ENCODE data around the gene GIGYF1. TPM values are rescaled to one million over a fixed set of nuclear protein-coding genes. Genes with fewer than 3 reads are reported as not detected.

GIGYF1 gene
- total RNA-seq, 1 donor = 29.3 TPM

- peak; percentile 81 for DNase-seq (ENCODE audit: insufficient read length, low spot score, missing footprints)
- Histone ChIP-seq H3K27me3 (ENCODE audit: insufficient read depth, low read length) (peaks cover 50% of the 10 kb centered on the region), H3K4me2 (ENCODE audit: insufficient read depth, low read length) (no peak overlapping the region), H3K27ac (ENCODE audit: low read depth, low read length) (no peak overlapping the region), H3K4me3 (ENCODE audit: insufficient read depth, low read length) (no peak overlapping the region), H3K79me2 (ENCODE audit: insufficient read depth, low read length) (no peaks in the 10 kb centered on the region), H2AFZ (ENCODE audit: low read length) (no peak overlapping the region), H3K9me3 (ENCODE audit: low read depth, low read length) (no peaks in the 10 kb centered on the region), H3K36me3 (ENCODE audit: insufficient read depth, low read length) (no peaks in the 10 kb centered on the region), H4K20me1 (ENCODE audit: insufficient read depth, low read length) (peaks cover 3% of the 10 kb centered on the region), H3K4me1 (ENCODE audit: insufficient read depth, low read length) (peaks cover 19% of the 10 kb centered on the region)
- TF ChIP-seq CTCF (IDR thresholded peaks at IDR 0.05; ENCODE audit: extremely low read depth, low read depth, low read length) = no peak
These were observed 29.8 kb upstream of the GIGYF1 start for GRCh38 chr7:100723732-100724275.

GRCh38 chr7:100722480-100723212, 28.6 kb upstream of the GIGYF1 start:
- peaks cover 19% of the 10 kb centered on the region for H3K4me1 ChIP-seq (ENCODE audit: insufficient read depth, low read length)
- H3K4me2 ChIP-seq (ENCODE audit: insufficient read depth, low read length) = no peak overlapping the region
- H3K79me2 ChIP-seq (ENCODE audit: insufficient read depth, low read length) = no peaks in the 10 kb centered on the region
- H3K36me3 ChIP-seq (ENCODE audit: insufficient read depth, low read length) = no peaks in the 10 kb centered on the region
- peak; percentile 49 for DNase-seq (ENCODE audit: insufficient read length, low spot score, missing footprints)
- H4K20me1 ChIP-seq (ENCODE audit: insufficient read depth, low read length) = peaks cover 3% of the 10 kb centered on the region
- H3K27me3 ChIP-seq (ENCODE audit: insufficient read depth, low read length) = peaks cover 50% of the 10 kb centered on the region
- no peak overlapping the region for H3K4me3 ChIP-seq (ENCODE audit: insufficient read depth, low read length)
- TF ChIP-seq CTCF (IDR thresholded peaks at IDR 0.05; ENCODE audit: extremely low read depth, low read depth, low read length) = no peak
- H3K9me3 ChIP-seq (ENCODE audit: low read depth, low read length) = no peaks in the 10 kb centered on the region
- H2AFZ ChIP-seq (ENCODE audit: low read length) = no peak overlapping the region
- no peak overlapping the region for H3K27ac ChIP-seq (ENCODE audit: low read depth, low read length)

- no peak overlapping the region for H2AFZ ChIP-seq (ENCODE audit: low read length)
- H3K27ac ChIP-seq (ENCODE audit: low read depth, low read length) = no peak overlapping the region
- H3K4me1 ChIP-seq (ENCODE audit: insufficient read depth, low read length) = peaks cover 7% of the 10 kb centered on the region
- TF ChIP-seq CTCF (IDR thresholded peaks at IDR 0.05; ENCODE audit: extremely low read depth, low read depth, low read length) = no peak
- peaks cover 50% of the 10 kb centered on the region for H3K27me3 ChIP-seq (ENCODE audit: insufficient read depth, low read length)
- no peak for DNase-seq (ENCODE audit: insufficient read length, low spot score, missing footprints)
- H4K20me1 ChIP-seq (ENCODE audit: insufficient read depth, low read length) = peaks cover 3% of the 10 kb centered on the region
- H3K9me3 ChIP-seq (ENCODE audit: low read depth, low read length) = no peaks in the 10 kb centered on the region
- H3K4me2 ChIP-seq (ENCODE audit: insufficient read depth, low read length) = no peak overlapping the region
- H3K79me2 ChIP-seq (ENCODE audit: insufficient read depth, low read length) = no peaks in the 10 kb centered on the region
- no peaks in the 10 kb centered on the region for H3K36me3 ChIP-seq (ENCODE audit: insufficient read depth, low read length)
- H3K4me3 ChIP-seq (ENCODE audit: insufficient read depth, low read length) = no peak overlapping the region
These were observed 27.4 kb upstream of the GIGYF1 start for GRCh38 chr7:100721505-100721812.

- Histone ChIP-seq H3K4me2 (ENCODE audit: insufficient read depth, low read length) (no peak overlapping the region), H3K27me3 (ENCODE audit: insufficient read depth, low read length) (peaks cover 50% of the 10 kb centered on the region), H3K4me3 (ENCODE audit: insufficient read depth, low read length) (no peak overlapping the region), H3K27ac (ENCODE audit: low read depth, low read length) (no peak overlapping the region), H2AFZ (ENCODE audit: low read length) (no peak overlapping the region), H3K4me1 (ENCODE audit: insufficient read depth, low read length) (peaks cover 1% of the 10 kb centered on the region), H3K79me2 (ENCODE audit: insufficient read depth, low read length) (no peaks in the 10 kb centered on the region), H3K36me3 (ENCODE audit: insufficient read depth, low read length) (no peaks in the 10 kb centered on the region), H3K9me3 (ENCODE audit: low read depth, low read length) (no peaks in the 10 kb centered on the region), H4K20me1 (ENCODE audit: insufficient read depth, low read length) (peaks cover 3% of the 10 kb centered on the region)
- TF ChIP-seq CTCF (IDR thresholded peaks at IDR 0.05; ENCODE audit: extremely low read depth, low read depth, low read length) = no peak
- DNase-seq (ENCODE audit: insufficient read length, low spot score, missing footprints) = peak; percentile 86
These were observed 26.8 kb upstream of the GIGYF1 start for GRCh38 chr7:100720671-100721504.
